ENCODE data around the gene CLEC9A.

CLEC9A gene

DNA sequence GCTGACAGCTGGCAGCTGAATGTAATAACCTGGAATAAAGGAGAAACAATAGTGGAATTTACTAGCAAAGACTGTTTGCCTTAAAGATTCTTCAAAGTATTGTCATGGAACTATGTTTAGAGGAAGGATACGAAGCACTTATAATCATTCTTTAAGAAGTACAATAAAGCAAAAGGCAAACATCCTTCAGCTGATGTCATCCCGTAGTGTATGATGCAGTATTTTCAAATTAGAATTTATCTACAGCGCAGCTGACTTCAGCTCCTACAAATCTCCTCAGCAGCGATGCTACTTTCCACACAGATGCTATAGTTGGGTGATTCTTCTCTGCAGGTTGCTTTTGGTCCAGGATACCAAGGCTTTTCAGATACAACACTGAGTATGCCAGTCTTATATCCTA lies 36.8 kb downstream of the CLEC9A start:
- no peak for DNase-seq (ENCODE audit: low read depth)

DNA sequence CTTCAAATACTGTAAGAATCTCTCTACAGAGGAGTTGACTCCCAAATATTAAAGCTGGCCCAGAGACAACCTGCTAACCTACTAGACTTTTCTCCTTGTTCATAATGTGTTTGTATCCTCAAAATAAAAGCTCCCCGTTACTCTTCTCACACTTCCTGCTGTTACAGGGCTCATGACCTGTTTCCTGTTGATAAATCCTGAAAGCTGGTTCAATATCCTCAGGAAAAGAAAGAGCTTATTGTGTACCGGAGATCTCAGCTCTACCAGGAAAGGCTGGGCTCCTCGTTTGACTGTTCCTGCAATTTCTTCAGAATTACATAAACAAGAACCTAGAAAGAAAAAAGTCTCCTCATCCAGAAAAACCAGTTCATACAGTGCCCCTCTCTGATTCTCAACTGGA lies 37.5 kb downstream of the CLEC9A start:
- DNase-seq (ENCODE audit: low read depth), result no peak

DNA sequence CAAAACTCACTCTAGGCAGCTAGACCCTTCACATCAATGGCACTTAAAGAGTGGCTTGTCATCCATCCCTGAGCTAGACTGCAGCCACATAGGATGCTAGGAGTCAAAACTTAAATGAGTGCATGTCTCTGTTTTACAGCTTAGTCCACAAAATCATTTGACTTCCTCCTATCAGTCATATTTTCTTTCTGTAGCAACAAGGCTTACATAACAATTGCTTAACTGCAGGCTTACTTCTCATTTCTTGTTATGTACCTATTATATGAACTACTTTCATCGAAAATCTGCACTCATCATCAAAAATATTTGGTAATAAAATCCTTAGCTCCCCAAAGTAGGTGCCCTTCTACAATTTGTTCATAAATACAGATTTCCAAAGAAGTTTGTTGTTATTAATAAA lies 38.2 kb downstream of the CLEC9A start:
- DNase-seq (ENCODE audit: low read depth), result no peak

DNA sequence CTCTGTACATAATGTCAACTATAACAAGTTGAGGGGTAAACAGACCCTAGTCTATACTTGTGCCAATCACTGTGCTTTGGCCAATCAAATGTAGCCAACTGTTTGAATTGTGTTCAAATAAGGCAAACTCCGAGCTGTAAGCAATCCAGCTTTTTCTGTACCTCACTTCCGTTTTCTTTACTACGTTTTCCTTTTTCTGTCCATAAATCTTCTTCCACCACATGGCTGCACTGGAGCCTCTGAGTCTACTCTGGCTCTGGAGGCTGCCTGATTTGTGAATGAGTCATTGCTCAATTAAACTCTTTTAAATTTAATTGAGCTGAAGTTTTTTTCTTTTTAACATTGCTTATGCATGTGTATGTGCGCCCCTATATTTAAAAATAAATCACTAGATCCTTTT lies 38.6 kb downstream of the CLEC9A start:
- DNase-seq (ENCODE audit: low read depth), result no peak

DNA sequence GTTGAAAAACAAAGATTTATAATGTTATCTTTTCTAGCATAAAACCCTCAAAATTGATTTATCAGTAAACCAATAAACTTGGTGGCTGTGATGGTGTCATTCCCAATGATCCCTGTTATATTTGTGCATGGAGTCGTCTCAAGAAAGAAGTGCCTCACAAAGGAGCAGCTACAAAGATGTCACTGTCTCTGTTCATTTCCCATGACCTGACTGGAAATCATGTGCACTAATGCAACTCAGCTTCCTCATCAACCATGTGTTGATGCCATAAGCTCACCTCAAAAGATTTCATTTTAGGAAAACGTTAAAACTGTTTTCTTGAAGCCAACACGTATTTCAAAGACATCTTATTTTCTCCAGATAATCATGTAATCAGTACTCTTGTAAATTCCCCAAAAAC lies 39.5 kb downstream of the CLEC9A start:
- DNase-seq (ENCODE audit: low read depth), result no peak

DNA sequence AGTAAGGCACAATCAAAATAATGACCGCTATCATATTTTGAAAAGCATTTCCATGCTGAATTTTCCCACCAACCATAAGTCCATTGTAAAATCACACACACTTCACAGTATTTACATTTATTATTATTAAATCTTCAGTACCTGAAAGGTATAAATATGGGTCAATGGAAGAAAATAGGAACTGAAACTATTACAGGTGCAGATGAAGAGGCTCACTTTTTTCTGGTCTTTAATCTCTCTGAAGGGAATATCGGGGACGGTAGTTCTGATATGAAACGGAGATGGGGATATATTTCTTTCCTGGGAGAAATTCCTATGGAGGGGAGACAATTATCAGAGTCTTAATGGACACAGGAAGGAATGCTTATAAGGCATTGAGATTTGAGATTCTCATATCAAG lies 39.9 kb downstream of the CLEC9A start:
- no peak for DNase-seq (ENCODE audit: low read depth)

DNA sequence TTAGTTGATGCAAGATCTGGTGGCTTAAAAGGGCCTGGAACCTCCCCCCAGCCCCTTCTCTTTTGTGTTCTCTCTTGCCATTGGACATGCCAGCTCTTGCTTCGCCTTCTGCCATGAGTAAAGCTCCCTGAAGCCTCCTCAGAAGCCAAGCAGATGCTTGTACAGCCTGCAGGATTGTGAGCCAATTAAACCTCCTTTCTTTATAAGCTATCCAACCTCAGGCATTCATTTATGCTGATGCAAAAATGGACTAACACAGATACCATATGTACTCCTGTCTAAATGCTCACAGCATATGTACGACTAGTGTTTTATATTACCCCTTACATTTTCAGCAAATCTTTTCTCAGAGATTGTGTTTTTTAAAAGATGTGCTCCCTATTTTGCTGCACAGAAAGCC lies 41.6 kb downstream of the CLEC9A start:
- no peak for DNase-seq (ENCODE audit: low read depth)

DNA sequence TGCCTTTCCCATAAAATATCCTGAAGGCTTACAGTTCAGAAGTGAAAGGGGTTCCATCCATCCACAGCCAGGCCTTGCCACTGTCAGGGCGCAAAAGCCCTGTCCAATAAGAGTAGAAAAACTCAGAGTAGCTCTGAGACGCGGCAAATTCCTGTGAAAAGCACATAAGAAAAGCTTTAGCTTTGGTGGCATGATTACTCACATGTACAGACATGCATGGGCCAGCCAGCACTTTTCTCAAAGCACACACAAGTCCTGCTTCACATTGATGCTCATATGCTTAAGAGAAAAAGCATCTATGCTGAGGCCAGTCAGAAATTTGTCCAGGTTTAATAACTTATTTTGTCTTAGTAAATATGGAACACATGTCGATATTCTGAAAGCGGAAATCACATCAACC lies 42.8 kb downstream of the CLEC9A start:
- no peak for DNase-seq (ENCODE audit: low read depth)

DNA sequence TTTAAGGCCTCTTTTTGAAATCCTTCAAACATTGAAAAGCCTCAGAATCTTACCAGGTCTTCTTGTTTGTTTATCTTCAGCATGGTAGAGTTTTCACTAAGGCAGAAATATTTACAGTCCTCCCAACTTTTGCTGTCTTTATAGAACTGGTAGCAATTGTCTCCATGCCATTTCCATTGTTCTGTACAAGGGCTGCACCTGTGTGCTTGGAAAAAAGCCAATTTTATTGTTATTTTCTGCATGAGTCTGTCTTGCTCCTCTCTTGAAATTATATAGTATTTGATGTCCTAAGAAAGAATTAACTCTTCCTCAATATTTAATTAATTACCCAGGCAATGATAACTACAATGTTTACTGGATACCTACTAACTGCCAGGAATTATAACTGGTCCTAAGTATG lies 45.0 kb downstream of the CLEC9A start:
- no peak for DNase-seq (ENCODE audit: low read depth)

DNA sequence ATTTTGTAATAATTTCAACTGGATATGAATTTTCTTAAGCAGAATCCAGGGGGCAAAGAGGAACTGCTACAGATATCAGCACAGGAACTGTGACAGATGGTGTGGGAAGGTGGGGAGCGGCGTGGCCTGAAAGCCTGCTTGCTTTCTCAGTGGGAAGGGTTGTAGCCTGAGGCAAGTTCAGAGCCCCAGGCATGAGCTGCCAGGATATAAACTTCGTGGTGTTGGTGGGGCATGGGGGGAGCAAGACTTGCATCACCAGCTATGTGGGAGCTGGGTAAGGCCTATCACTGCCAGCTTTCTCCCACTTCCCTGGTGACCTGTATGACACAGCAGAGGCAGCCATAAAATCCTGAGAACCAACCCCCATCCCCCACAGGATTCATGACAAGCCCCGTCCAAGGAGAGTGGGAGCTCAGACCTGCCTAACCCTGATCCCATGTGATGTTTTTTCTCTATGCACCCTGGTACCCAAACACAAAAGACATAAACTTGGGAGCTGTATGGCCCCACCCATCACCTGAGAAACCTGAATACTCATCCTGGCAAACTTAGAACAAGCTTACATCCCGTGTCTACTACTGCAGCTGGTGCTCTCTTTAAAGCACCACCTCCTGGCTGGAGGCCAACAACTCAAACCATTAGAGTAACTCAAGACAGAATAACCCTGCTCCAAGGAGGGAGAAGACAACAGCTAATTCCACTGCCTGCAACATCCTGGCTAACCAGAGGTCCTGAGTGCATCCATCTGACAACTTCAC lies 51.8 kb downstream of the CLEC9A start:
- DNase-seq (ENCODE audit: low read depth), result no peak

DNA sequence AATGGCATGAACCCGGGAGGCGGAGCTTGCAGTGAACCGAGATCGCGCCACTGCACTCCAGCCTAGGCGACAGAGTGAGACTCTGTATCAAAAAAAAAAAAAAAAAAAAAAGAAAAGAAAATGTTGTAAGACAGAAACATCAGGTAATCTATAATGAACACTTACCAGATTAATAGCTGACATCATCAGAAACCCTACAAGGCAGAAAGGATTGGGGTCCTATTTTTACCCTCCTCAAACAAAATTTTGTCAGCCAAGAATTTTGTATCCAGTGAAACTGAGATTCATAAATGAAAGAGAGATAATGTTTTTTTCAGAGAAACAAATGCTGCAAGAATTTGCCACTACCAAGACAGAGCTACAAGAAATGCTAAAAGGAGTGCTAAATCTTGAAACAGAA lies 54.3 kb downstream of the CLEC9A start:
- no peak for DNase-seq (ENCODE audit: low read depth)

DNA sequence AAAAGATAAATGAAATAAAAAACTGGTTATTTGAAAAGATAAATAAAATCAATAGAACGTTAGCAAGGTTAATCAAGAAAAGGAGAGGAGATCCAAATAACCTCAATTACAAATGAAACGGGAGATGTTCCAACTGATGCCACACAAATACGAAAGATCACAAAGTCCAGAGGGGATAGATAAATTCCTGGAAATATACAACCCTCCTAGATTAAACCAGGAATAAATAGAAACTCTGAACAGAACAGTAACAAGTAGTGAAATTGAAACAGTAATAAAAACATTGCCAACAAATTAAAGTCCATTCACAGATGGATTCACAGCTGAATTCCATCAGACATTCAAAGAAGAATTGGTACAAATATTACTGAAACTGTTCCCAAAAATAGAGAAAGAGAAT lies 55.9 kb downstream of the CLEC9A start:
- no peak for DNase-seq (ENCODE audit: low read depth)

DNA sequence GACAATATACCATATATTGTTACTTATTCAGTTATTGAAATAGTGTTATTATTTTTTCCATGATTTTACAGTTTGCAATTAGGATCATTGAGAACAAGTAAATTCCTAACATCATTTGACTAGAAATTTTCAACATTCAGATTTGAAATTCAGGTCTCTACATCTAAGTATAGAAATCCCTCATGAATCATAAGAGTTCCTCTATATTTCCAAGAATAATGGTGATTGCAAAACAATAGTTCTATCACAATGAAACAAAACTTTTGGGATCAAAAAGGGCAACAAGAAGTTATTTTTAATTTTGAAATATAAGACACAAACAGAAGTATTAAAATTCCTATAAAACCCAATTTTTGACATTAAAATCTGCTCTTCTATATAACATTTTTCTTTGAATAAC lies 57.5 kb downstream of the CLEC9A start:
- no peak for DNase-seq (ENCODE audit: low read depth)

DNA sequence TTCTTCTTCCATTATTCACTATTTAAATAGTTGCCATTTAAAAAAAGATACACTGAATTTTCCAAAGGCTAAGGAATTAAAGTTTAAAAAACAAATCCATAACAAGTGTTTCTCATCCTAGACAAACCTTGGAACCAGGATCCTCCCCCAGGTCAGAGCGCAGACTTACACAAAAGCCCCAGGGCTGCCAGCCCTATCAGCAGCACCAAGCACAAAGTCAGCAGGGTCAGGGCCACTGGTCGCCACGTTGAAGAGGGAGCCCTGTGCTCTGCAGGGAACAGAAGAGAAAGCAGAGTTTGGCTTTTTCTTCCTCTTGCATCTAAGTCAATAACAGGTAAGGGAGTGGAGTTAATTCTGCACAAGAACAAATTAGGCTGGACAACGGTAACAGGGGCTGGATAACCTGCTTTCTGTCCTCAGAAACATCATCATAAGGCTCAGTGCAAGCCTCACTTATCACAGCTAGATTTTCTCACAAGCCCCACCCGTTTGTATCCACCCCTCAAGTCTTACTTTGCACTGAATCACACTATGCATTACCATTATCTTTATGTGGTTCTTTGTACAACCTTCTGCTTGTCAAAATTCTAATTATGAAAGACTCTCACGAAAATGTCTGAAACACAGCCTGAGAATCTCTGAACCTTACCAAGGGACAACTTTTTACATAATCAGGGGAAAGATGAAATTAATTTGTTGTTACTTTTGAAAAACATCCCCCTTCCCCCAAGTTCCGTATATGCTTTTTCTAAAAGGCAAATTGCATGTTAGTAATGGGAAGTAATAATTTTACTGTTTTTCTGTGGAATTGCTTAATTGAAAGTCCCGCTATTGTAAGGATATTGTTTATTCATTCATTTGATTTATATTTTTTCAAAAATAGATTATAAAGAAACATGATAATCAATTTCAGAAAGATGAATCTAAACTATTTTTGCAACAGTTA lies 58.7 kb downstream of the CLEC9A start:
- DNase-seq (ENCODE audit: low read depth), result no peak

DNA sequence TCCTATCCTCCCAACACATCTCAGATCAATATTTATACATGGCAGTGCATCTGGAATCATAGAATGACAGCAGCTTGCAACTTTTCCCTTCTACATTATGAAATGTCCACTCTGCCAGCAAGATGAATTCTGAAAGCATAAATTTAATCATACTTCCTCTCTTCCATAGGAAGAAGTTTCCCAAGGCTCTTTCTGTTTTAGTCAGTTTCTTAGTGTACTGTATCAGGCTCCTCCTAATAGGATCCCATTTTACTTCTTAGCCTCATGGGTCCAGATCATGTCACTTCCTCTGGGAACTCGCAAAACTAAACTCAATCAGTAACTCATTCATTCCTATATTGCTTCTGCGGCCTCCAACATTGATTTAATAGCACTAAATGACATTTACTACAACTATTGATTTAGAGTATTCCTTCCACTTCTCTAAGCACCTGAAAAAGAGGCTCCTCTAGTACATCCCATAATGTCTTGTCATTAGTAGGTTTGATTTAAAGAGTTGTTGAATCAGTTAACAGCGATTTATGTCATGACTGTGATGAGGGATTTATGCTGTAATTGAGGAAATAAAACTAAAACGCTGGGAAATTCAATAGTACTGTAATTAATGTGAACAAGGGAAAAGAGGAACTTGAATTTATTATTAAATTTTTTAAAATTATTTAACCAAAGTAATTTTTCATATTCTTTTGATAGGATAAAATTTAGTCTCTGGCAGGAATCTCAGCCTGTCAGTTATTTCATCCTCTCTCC lies 64.3 kb downstream of the CLEC9A start:
- DNase-seq (ENCODE audit: low read depth), result no peak

DNA sequence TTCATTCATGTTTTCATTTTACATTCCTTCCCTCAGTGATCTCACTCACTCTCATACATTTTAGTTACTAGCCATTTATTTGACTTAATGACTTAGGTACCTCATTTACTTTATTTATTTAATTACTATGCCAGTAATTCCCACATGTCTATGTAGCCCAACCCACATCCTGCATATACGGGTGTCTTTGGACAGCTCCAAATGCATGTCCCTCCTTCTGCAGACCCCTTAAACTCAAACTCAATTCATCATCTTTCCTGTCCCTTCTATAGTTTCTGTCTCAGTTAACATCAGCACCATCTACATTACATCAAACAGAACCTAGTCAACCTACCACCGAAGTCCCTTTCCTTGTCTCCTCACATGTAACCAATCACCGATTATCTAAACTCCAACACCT lies 65.5 kb downstream of the CLEC9A start:
- DNase-seq (ENCODE audit: low read depth), result no peak

DNA sequence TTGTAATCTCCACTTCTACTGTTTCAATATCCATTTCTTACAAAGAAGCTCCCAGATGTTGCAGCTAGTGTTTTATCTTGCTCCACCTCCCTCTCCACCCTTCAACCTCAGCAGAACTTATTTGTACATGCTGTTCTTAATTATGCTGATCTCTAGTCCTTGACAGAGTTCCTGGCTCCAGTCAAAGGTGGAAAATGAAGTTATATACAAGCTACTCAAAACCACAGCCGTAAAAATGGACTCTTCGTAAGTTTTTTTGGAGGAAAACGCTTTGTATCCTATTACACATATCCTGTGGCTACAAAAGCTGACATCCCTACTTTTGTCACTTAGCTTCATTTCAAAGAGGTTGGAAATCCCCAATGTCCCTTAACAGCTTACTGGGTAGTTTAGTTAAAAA lies 67.0 kb downstream of the CLEC9A start:
- DNase-seq (ENCODE audit: low read depth), result no peak

DNA sequence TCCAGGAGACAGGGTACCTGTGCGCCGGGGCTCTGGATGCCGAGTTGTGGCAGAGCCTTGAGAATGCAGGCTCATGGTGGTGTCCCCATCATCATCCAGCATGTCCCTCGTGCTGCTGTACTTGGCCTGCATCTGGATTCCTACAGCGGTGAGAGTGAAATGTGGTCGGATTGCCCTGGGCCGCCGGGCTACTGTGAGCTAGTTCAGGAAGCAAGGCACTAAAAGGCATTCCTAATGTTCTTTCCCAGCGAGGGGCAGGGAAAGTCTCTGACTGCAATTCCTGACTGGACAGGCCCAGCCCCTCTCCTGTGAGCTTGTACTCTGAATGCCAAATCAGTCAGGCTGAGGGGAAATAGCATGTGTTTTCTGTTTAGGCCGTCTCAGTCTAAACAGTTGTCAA lies 68.3 kb downstream of the CLEC9A start, which contains the start of gene CLEC1A:
CLEC1A (minus strand) TSS at position 195 of the 400 bp plus-strand sequence; CDS start at position 132, 63 bp downstream.
- DNase-seq (ENCODE audit: low read depth), result no peak

DNA sequence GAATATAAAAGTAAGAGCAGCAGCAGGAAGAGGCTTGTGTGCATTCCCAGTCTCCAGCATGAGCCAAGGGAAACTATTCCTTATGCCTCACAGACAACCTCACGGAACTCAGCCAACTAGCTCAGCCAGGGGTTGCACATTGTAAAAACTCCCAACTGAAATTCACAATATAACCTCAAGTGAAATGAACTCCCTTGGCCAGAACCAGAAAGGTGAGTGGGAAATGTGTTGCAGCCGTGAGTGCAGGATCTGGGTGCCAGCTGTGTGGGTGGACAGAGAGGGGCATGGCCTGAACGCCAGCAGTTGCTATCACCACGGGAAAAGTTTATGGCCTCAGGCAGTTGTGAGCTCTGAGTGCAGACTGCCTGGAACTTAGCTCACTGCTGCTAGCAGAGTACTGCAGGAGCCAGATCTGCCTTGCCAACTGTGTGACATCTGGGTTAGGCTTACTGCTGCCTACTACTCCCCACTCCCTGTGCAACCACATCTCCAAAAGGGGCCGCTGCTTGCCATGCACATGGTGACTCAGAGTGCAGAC lies 70.6 kb downstream of the CLEC9A start:
- DNase-seq (ENCODE audit: low read depth), result no peak

DNA sequence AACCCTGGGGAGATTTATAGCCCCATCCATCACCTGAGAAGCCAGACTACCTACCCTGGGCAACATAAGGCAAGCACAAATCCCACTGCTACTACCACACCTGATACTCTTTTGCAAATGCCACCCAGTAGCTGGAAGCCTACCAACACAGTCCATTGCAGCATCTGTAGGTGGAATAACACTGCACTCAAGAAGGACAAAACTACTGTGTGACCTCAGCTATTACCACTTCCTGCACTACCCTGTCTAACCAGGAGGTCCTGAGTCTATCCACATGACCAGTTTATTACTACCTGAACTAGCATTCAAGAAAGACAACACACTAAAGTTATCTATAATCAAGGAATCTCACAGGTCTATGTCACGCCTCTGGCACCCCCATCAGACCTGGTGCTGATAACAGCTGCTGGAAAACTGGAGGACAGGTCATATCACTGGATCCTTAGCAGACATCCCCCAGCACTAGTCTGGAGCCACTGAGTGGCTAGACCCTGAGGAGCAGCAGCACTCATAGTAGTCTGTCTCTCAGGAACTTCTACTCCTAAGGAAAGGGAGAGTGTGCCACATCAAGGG lies 71.3 kb downstream of the CLEC9A start:
- DNase-seq (ENCODE audit: low read depth), result no peak

DNA sequence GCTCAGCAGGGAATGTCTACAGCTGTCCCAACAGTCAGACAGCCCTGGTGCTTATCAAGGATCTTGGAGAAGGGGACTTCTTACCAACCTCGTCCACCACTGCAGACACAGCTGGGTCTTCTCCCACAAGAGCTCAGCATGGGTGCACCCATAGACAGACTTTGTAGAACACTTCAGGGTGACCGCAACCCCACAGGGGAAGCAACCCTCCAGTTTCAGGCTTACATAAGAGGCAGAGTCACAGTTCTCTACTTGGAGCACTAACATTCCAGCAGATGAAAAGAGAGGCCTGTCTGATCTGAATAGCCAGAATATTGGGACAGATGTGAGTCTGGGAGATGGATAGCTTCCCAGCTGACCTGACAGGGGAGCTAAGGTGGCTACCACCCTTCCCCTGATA lies 71.8 kb downstream of the CLEC9A start:
- DNase-seq (ENCODE audit: low read depth), result no peak

DNA sequence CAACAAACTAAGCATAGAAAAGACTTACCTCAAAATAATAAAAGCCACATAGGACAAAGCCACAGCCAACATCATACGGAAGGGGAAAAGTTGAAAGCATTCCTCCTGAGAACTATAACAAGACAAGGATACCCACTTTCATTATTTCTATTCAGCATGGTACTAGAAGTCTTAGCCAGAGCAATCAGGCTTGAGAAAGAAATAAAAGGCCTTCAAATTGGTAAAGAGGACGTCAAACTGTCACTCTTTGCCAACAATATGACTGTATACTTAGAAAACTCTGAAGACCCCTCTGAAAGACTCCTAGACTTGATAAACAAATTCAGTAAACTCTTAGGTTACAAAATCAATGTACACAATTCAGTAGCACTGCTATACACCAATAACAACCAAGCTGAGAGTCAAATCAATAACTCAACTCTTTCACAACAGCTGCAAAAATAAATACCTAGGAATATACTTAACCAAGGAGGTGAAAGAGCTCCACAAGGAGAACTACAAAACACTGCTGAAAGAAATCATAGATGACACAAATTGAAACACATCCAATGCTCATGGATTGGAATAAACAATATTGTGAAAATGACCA lies 79.9 kb downstream of the CLEC9A start:
- DNase-seq (ENCODE audit: low read depth), result no peak
